K562 (cell line): ENCODE measurements around the gene ASRGL1.

ENCODE experiments used
- CREB1 ChIP-seq, 2 experiments: sonication (generic) in 1 of 2; formaldehyde crosslinking in 1 of 2; IDR thresholded peaks; 2 replicates each; pipeline versions ENCODE4 v1.6.1 to v1.8.0; 2012 to 2022; ENCODE audit warnings: inconsistent platforms in 1 of 2, mild to moderate bottlenecking in 1 of 2, missing genetic modification reagents in 1 of 2, moderate library complexity in 1 of 2
- CREM ChIP-seq: IDR thresholded peaks from 2 replicates; pipeline ENCODE4 v1.6.1; 2014; ENCODE audit warnings: antibody characterized with exemption, low read depth
- HDAC2 ChIP-seq: fragments of 450-650 bp; IDR thresholded peaks from 2 replicates; pipeline ENCODE4 v1.6.1; 2016; ENCODE audit warnings: mild to moderate bottlenecking
- HLTF ChIP-seq: fragments of 450-650 bp; IDR thresholded peaks from 2 replicates; pipeline ENCODE4 v1.6.1; 2016
- JUNB ChIP-seq: fragments of 450-650 bp; formaldehyde crosslinking; conservative IDR thresholded peaks from 2 replicates; pipeline ENCODE4 v1.4.0; 2020; ENCODE audit warnings: mild to moderate bottlenecking
- MAFK ChIP-seq: IDR thresholded peaks from 2 replicates; pipeline ENCODE4 v1.6.1; 2011; ENCODE audit warnings: low read length, improper control_type of control experiment
- MTA3 ChIP-seq: fragments of 450-650 bp; formaldehyde crosslinking; IDR thresholded peaks from 2 replicates; pipeline ENCODE4 v1.6.1; 2017; ENCODE audit warnings: mild to moderate bottlenecking, borderline replicate concordance
- TRIM28 ChIP-seq: fragments of 450-650 bp; IDR thresholded peaks from 2 replicates; pipeline ENCODE4 v1.6.1; 2017
- ZBED1 ChIP-seq: IDR thresholded peaks from 2 replicates; pipeline ENCODE4 v1.6.1; 2014
- ZNF217 ChIP-seq: sonication (generic); formaldehyde crosslinking; IDR thresholded peaks from 2 replicates; pipeline ENCODE4 v1.8.0; 2022; ENCODE audit warnings: mild to moderate bottlenecking, missing genetic modification reagents
- ZNF274 ChIP-seq: IDR thresholded peaks from 2 replicates; pipeline ENCODE4 v1.6.1; 2011; ENCODE audit warnings: low read depth, mild to moderate bottlenecking, low read length, moderate library complexity, borderline replicate concordance
- TF ChIP-seq, protein P1 (sequence below): sonication (generic); formaldehyde crosslinking; IDR thresholded peaks from 2 replicates; pipeline ENCODE4 v1.9.0; 2022; ENCODE audit warnings: mild to moderate bottlenecking, missing genetic modification reagents

DNA sequence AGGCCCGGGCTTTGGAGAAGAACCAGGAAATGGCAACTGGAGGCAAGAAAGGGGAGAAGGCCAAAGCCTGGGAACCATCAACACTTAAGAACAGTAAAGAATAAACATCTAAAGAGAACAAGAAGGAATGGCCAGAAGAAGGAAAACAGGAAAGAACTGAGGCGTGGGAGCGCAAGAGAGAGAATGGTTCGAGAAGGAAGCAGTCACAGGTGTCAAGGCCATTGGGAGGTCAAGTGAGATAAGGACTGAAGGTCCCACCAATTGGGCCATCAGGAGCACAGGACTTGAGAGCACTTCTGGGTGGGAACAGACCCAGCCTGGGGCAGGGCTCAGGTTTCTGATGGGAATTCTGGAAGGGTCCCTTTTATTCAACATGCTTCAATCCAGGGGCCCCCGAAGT is 80.9 kb downstream of the ASRGL1 start:
- TF ChIP-seq JUNB (CRISPR knock-in tag) (no peak), MTA3 (no peak), HDAC2 (no peak), ZNF274 (no peak), ZNF217 (CRISPR knock-in tag) (no peak), HLTF (no peak), MAFK (no peak), CREM (no peak), CREB1 (IDR thresholded peaks at IDR 0.05) (no peak), CREB1 (CRISPR knock-in tag; IDR thresholded peaks at IDR 0.05) (no peak), ZBED1 (no peak), TRIM28 (no peak)
- TF ChIP-seq, protein P1, sequence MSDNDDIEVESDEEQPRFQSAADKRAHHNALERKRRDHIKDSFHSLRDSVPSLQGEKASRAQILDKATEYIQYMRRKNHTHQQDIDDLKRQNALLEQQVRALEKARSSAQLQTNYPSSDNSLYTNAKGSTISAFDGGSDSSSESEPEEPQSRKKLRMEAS: no peak
